ENCODE results near the gene C21orf58.
A peak's percentile ranks its signal among the peaks of the same experiment; 100 is the strongest.

The C21orf58 gene

DNA sequence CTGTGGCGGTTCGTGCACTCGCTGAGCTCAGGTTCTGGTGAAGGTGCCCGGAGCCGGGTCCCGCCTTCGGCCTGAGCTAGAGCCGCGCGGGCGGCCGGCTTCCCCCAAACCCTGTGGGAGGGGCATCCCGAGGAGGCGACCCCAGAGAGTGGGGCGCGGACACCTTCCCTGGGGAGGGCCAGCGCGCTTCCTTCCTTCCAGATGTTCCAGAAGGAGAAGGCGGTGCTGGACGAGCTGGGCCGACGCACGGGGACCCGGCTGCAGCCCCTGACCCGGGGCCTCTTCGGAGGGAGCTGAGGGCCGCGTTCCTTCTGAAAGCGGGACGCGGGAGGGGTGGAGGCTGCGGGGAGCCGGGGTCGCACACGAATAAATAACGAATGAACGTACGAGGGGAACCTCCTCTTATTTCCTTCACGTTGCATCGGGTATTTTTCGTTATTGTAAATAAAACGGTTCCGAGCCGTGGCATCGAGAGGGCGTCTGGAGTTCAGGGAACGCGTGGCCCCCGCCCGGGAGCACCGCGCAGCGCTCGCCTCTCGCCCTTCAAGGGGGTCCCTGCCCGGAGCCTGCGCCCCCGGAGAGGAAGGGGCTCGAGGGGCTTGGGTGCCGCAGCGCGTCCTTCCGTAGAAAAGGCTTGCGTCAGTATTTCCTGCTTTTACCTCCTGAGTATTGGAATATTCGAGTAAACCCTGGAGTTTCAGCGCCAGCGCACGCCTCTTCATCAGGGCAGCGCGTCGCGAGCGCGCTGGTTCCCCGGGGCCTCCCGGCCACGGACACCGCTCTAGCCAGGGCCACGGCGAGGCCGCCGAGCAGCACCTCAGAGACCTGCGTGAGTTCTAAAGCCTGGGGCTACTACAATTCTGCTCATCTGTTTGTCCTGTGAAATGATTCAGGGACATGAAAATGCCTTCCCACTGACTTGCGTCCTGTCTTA is 26.1 kb downstream of the C21orf58 start:
- no peaks in the 10 kb centered on the region for H3K9me3 ChIP-seq (ENCODE audit: control extremely low read depth in 1 of 5, control insufficient read depth in 4 of 5, insufficient read depth in 2 of 5, low read depth in 1 of 5, low read length in 4 of 5)
- POLR2A ChIA-PET = no interaction called here
- peak overlapping the region in 1 of 2 experiments; percentile 49 for H3K27ac ChIP-seq (ENCODE audit: insufficient read depth in 1 of 2, low read depth in 1 of 2, low read length in 2 of 2, poor library complexity in 1 of 2, severe bottlenecking in 2 of 2)
- DNase-seq = peak in 1 of 3 donors; percentile 45
- CTCF ChIA-PET = no interaction called here
- 3% methylated on average over 69 of the region's 84 CpGs for WGBS (ENCODE audit: insufficient coverage)
- H3K36me3 ChIP-seq (ENCODE audit: control insufficient read depth in 4 of 4, insufficient read depth in 4 of 4, low read length in 3 of 4) = peaks cover 8 to 33% (median 19%) of the 10 kb centered on the region in 4 experiments
- no peaks in the 10 kb centered on the region for H3K27me3 ChIP-seq (replicated peaks in 2 of 5; ENCODE audit: control insufficient read depth in 4 of 5, insufficient read depth in 5 of 5, low read length in 4 of 5)
- peak overlapping the region in 6 of 7 experiments; percentile 33 to 74 (median 62) for H3K4me3 ChIP-seq (ENCODE audit: control insufficient read depth in 1 of 7, extremely low read depth in 1 of 7, insufficient read depth in 4 of 7, low read depth in 2 of 7, low read length in 6 of 7)
- H3K4me1 ChIP-seq (ENCODE audit: control extremely low read depth in 1 of 4, control insufficient read depth in 4 of 4, insufficient read depth in 4 of 4, low read length in 3 of 4) = peaks cover 0 to 28% (median 16%) of the 10 kb centered on the region in 4 experiments

DNA sequence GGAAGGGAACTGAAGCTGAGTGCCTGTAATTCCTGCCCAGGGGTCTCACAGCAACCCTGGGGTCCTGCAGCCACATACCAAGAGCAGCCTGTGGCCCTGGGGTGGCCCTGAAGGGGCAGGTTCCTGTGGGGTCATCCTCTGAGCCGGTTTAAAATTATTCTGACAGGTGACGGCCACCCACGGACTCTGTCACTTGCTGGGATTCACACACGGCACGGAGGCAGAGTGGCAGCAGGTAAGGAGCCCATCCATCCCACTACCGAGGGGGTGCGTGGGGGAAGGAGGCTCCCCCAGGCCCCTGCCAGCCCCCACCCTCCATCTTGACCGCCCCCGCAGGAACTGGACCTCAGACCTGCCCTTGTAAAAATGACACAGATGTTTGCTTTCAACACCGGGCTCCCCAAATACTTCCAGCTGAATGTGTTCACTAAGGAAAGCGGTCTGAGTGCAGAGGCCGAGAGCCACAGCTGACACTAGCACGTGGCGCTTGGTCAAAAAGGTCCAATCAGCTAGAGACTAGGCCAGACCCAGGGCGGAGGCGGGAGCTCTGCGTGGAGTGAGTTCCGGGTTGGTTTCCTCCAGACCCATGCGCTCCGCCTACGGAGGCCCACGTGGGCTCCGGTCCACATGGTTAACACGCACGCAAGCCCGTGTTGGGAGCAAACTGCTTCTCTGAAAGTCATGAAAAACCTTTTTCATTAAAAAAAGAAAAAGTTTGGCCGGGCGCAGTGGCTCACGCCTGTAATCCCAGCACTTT is 27.5 kb downstream of the C21orf58 start:
- no peaks in the 10 kb centered on the region for H3K27me3 ChIP-seq (replicated peaks in 2 of 5; ENCODE audit: control insufficient read depth in 4 of 5, insufficient read depth in 5 of 5, low read length in 4 of 5)
- ChIA-PET POLR2A (no interaction called here), CTCF (interaction anchor here (1.0 to 1.8 kb wide), 2 partner anchors 11 kb away, joined by 3 to 4 read pairs; partner anchors contain the start of genes MCM3AP and YBEY)
- peak overlapping the region in 1 of 2 experiments; percentile 43 for H3K27ac ChIP-seq (ENCODE audit: insufficient read depth in 1 of 2, low read depth in 1 of 2, low read length in 2 of 2, poor library complexity in 1 of 2, severe bottlenecking in 2 of 2)
- peaks cover 0 to 10% (median 3%) of the 10 kb centered on the region in 5 experiments for H3K9me3 ChIP-seq (ENCODE audit: control extremely low read depth in 1 of 5, control insufficient read depth in 4 of 5, insufficient read depth in 2 of 5, low read depth in 1 of 5, low read length in 4 of 5)
- 64% methylated on average over 21 of the region's 29 CpGs for WGBS (ENCODE audit: insufficient coverage)
- H3K4me3 ChIP-seq (ENCODE audit: control insufficient read depth in 1 of 7, extremely low read depth in 1 of 7, insufficient read depth in 4 of 7, low read depth in 2 of 7, low read length in 6 of 7) = peak overlapping the region in 1 of 7 experiments; percentile 7
- H3K4me1 ChIP-seq (ENCODE audit: control extremely low read depth in 1 of 4, control insufficient read depth in 4 of 4, insufficient read depth in 4 of 4, low read length in 3 of 4) = peaks cover 0 to 30% (median 18%) of the 10 kb centered on the region in 4 experiments
- DNase-seq = peak in 2 of 3 donors; percentile 87
- H3K36me3 ChIP-seq (ENCODE audit: control insufficient read depth in 4 of 4, insufficient read depth in 4 of 4, low read length in 3 of 4) = peaks cover 8 to 30% (median 18%) of the 10 kb centered on the region in 4 experiments

DNA sequence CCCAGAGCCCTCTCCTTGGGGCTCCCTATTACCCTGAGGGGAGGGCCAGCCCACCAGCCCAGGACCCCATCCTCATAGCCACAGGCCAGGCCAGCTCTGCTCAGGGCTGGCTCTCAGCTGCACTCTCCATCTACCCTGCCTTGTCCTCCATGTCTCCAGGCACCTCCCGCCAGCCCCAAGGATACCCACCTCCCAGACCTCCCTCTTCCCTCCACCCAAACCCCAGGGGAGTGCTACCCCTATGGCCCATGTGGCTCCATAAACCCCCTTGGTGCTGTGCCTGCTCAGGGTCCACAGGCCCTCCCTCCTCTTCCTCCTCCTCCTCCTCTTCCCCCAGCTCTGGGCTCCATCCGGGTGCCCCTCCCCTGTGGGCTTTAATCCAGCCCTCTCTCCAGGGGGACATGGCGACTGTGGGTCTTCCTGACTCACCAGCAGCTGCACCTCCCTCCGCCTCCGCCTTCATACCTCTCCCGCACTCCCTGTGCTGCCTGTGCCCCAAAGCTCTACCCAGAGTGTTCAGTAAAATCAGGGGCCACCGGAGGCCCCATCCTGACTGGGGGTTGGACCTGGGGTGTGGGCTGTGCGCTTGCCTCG is 28.4 kb downstream of the C21orf58 start:
- Histone ChIP-seq H3K9me3 (ENCODE audit: control extremely low read depth in 1 of 5, control insufficient read depth in 4 of 5, insufficient read depth in 2 of 5, low read depth in 1 of 5, low read length in 4 of 5) (peaks cover 0 to 10% (median 3%) of the 10 kb centered on the region in 5 experiments), H3K27ac (ENCODE audit: insufficient read depth in 1 of 2, low read depth in 1 of 2, low read length in 2 of 2, poor library complexity in 1 of 2, severe bottlenecking in 2 of 2) (peak overlapping the region in 1 of 2 experiments; percentile 59), H3K36me3 (ENCODE audit: control insufficient read depth in 4 of 4, insufficient read depth in 4 of 4, low read length in 3 of 4) (peaks cover 4 to 21% (median 14%) of the 10 kb centered on the region in 4 experiments), H3K27me3 (replicated peaks in 2 of 5; ENCODE audit: control insufficient read depth in 4 of 5, insufficient read depth in 5 of 5, low read length in 4 of 5) (no peaks in the 10 kb centered on the region), H3K4me3 (ENCODE audit: control insufficient read depth in 1 of 7, extremely low read depth in 1 of 7, insufficient read depth in 4 of 7, low read depth in 2 of 7, low read length in 6 of 7) (peak overlapping the region in 1 of 7 experiments; percentile 10), H3K4me1 (ENCODE audit: control extremely low read depth in 1 of 4, control insufficient read depth in 4 of 4, insufficient read depth in 4 of 4, low read length in 3 of 4) (peaks cover 0 to 35% (median 23%) of the 10 kb centered on the region in 4 experiments)
- DNase-seq = peak in 2 of 3 donors; percentile 51 to 55
- ChIA-PET CTCF (interaction anchor here (1.8 kb wide), 1 partner anchor 10 kb away, joined by 4 read pairs; the partner anchor contains the start of genes MCM3AP and YBEY), POLR2A (no interaction called here)
- WGBS (ENCODE audit: insufficient coverage) = 58% methylated on average over 4 of the region's 9 CpGs

DNA sequence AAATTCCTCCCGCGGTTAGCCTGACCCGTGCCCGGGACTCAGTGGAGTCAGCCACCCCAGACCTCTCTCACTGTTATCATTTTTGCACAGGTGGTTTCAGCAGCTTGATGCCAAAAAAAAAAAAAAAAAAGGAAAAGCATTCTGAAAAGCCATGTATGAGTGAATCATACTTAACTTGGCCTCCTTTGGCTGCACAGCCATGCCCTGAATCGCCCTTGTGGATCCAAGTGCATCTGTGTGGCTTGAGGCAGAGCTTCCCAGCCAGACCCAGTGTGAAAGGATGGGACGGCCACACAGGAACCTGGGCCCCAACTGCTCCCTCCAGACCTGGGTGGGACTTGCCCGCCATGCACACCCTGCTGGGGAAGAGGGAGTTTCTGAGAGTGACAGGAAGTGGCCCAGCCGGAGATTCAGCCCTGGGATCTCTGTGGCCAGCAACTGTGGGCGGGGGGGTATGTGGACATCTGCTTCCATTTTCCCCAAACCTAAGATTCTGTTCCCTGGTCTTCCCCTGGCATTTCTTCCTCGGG is 29.0 kb downstream of the C21orf58 start:
- POLR2A ChIA-PET = interaction anchor here (0.6 kb wide), 1 partner anchor 32 kb away, joined by 4 read pairs; no protein-coding TSS in a partner anchor

DNA sequence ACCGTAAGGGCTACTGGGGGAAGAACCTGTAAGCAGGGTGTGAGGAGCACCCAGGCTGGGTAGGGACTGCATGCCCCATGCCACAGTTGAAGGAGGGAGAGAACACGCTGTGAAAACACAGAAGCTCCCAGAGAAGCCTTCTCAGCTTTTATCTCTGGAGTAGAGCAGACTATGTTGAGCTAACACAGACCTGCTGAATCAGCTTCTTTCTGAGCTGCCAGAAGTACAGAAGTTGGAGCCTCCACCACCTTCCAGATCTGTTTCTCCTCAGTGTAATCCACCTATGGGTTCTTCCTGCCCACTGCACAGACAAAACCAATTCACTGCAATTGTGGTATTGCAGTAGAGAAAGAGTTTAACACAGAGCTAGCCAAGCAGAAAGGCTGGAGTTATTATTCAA is 32.1 kb downstream of the C21orf58 start:
- Histone ChIP-seq H3K36me3 (ENCODE audit: control insufficient read depth in 4 of 4, insufficient read depth in 4 of 4, low read length in 3 of 4) (peaks cover 4 to 10% (median 8%) of the 10 kb centered on the region in 4 experiments), H3K27me3 (replicated peaks in 2 of 5; ENCODE audit: control insufficient read depth in 4 of 5, insufficient read depth in 5 of 5, low read length in 4 of 5) (no peaks in the 10 kb centered on the region), H3K4me3 (ENCODE audit: control insufficient read depth in 1 of 7, extremely low read depth in 1 of 7, insufficient read depth in 4 of 7, low read depth in 2 of 7, low read length in 6 of 7) (no peak overlapping the region), H3K4me1 (ENCODE audit: control extremely low read depth in 1 of 4, control insufficient read depth in 4 of 4, insufficient read depth in 4 of 4, low read length in 3 of 4) (peaks cover 1 to 29% (median 20%) of the 10 kb centered on the region in 4 experiments), H3K9me3 (ENCODE audit: control extremely low read depth in 1 of 5, control insufficient read depth in 4 of 5, insufficient read depth in 2 of 5, low read depth in 1 of 5, low read length in 4 of 5) (peaks cover 0 to 10% (median 3%) of the 10 kb centered on the region in 5 experiments), H3K27ac (ENCODE audit: insufficient read depth in 1 of 2, low read depth in 1 of 2, low read length in 2 of 2, poor library complexity in 1 of 2, severe bottlenecking in 2 of 2) (no peak overlapping the region)
- ChIA-PET CTCF (interaction anchor here (1.2 kb wide), 1 partner anchor 9 kb away, joined by 5 read pairs; no protein-coding TSS in a partner anchor), POLR2A (no interaction called here)
- 93% methylated on average over 2 of the region's 2 CpGs for WGBS (ENCODE audit: insufficient coverage)
- DNase-seq = peak in 1 of 3 donors; percentile 18

More for the DNA sequence above, 29.0 kb downstream of the C21orf58 start:
- no peak overlapping the region for H3K4me3 ChIP-seq (ENCODE audit: control insufficient read depth in 1 of 7, extremely low read depth in 1 of 7, insufficient read depth in 4 of 7, low read depth in 2 of 7, low read length in 6 of 7)
- no peaks in the 10 kb centered on the region for H3K27me3 ChIP-seq (replicated peaks in 2 of 5; ENCODE audit: control insufficient read depth in 4 of 5, insufficient read depth in 5 of 5, low read length in 4 of 5)
- peaks cover 4 to 17% (median 12%) of the 10 kb centered on the region in 4 experiments for H3K36me3 ChIP-seq (ENCODE audit: control insufficient read depth in 4 of 4, insufficient read depth in 4 of 4, low read length in 3 of 4)
- H3K27ac ChIP-seq (ENCODE audit: insufficient read depth in 1 of 2, low read depth in 1 of 2, low read length in 2 of 2, poor library complexity in 1 of 2, severe bottlenecking in 2 of 2) = peak overlapping the region in 1 of 2 experiments; percentile 59
- H3K9me3 ChIP-seq (ENCODE audit: control extremely low read depth in 1 of 5, control insufficient read depth in 4 of 5, insufficient read depth in 2 of 5, low read depth in 1 of 5, low read length in 4 of 5) = peaks cover 0 to 10% (median 3%) of the 10 kb centered on the region in 5 experiments
- peak; percentile 42 to 60 (median 51) for DNase-seq
- peaks cover 0 to 35% (median 23%) of the 10 kb centered on the region in 4 experiments for H3K4me1 ChIP-seq (ENCODE audit: control extremely low read depth in 1 of 4, control insufficient read depth in 4 of 4, insufficient read depth in 4 of 4, low read length in 3 of 4)
- WGBS (ENCODE audit: insufficient coverage) = 52% methylated on average over 4 of the region's 10 CpGs
- CTCF ChIA-PET = interaction anchor here (1.8 kb wide), 1 partner anchor 9 kb away, joined by 4 read pairs; the partner anchor contains the start of genes MCM3AP and YBEY

DNA sequence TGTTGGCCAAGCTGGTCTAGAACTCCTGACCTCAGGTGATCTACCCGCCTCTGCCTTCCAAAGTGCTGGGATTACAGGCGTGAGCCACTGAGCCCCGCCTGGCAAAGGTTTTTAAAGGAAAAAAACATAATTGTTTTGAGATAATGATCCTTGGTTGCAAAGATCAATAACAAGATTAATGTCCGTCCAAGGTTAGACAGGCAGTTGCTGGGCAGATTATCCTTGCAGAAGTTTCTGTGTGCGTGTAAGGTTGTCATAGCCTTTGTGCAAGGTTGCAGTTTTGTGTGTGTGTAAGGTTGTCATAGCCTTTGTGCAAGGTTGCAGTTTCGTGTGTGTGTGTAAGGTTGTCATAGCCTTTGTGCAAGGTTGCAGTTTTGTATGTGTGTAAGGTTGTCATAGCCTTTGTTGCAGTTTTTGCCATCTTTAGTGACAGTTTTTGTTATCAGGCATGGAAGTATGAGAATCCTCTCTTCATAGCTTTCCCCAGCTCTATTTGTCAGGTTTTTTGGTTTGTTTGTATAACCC is 34.0 kb downstream of the C21orf58 start:
- ChIA-PET CTCF (interaction anchor here (0.6 to 1.5 kb wide), 2 partner anchors 21 to 148 kb away, joined by 3 to 5 read pairs; no protein-coding TSS in a partner anchor), POLR2A (no interaction called here)
- peaks cover 0 to 10% (median 3%) of the 10 kb centered on the region in 5 experiments for H3K9me3 ChIP-seq (ENCODE audit: control extremely low read depth in 1 of 5, control insufficient read depth in 4 of 5, insufficient read depth in 2 of 5, low read depth in 1 of 5, low read length in 4 of 5)
- no peaks in the 10 kb centered on the region for H3K27me3 ChIP-seq (replicated peaks in 2 of 5; ENCODE audit: control insufficient read depth in 4 of 5, insufficient read depth in 5 of 5, low read length in 4 of 5)
- H3K4me1 ChIP-seq (ENCODE audit: control extremely low read depth in 1 of 4, control insufficient read depth in 4 of 4, insufficient read depth in 4 of 4, low read length in 3 of 4) = peaks cover 8 to 23% (median 18%) of the 10 kb centered on the region in 4 experiments
- H3K4me3 ChIP-seq (ENCODE audit: control insufficient read depth in 1 of 7, extremely low read depth in 1 of 7, insufficient read depth in 4 of 7, low read depth in 2 of 7, low read length in 6 of 7) = no peak overlapping the region
- peaks cover 4 to 10% (median 8%) of the 10 kb centered on the region in 4 experiments for H3K36me3 ChIP-seq (ENCODE audit: control insufficient read depth in 4 of 4, insufficient read depth in 4 of 4, low read length in 3 of 4)
- peak in 1 of 3 donors; percentile 10 for DNase-seq
- WGBS (ENCODE audit: insufficient coverage) = 84% methylated on average over 5 of the region's 6 CpGs
- no peak overlapping the region for H3K27ac ChIP-seq (ENCODE audit: insufficient read depth in 1 of 2, low read depth in 1 of 2, low read length in 2 of 2, poor library complexity in 1 of 2, severe bottlenecking in 2 of 2)
